IPS-15b (cell line): ENCODE data around the gene ZNF827.

Experiments
- H3K27me3 ChIP-seq: one replicate; pipeline ENCODE4 v1.6.1; 2013; ENCODE audit warnings: low read length; ENCODE audit not compliant: control insufficient read depth, insufficient read depth
- H3K36me3 ChIP-seq: one replicate; pipeline ENCODE4 v1.6.1; 2013; ENCODE audit warnings: low read length; ENCODE audit not compliant: control insufficient read depth, insufficient read depth
- H3K4me1 ChIP-seq: one replicate; pipeline ENCODE4 v1.6.1; 2013; ENCODE audit warnings: mild to moderate bottlenecking, low read length; ENCODE audit not compliant: control insufficient read depth, insufficient read depth
- H3K4me3 ChIP-seq: one replicate; pipeline ENCODE4 v1.5.1; 2013; ENCODE audit warnings: low read depth, low read length
- H3K9ac ChIP-seq: one replicate; pipeline ENCODE4 v1.6.1; 2013; ENCODE audit warnings: low read depth, mild to moderate bottlenecking, low read length
- H3K9me3 ChIP-seq: one replicate; pipeline ENCODE4 v1.6.1; 2013; ENCODE audit warnings: mild to moderate bottlenecking, low read length; ENCODE audit not compliant: control insufficient read depth, insufficient read depth

Gene ZNF827

GRCh38 chr4:145830699-145831098 is 107.9 kb downstream of the ZNF827 start:
- no peaks in the 10 kb centered on the region for H3K9me3 ChIP-seq
- no peaks in the 10 kb centered on the region for H3K27me3 ChIP-seq
- peaks cover 4% of the 10 kb centered on the region for H3K36me3 ChIP-seq
- H3K9ac ChIP-seq = no peak overlapping the region
- no peak overlapping the region for H3K4me3 ChIP-seq
- peaks cover 11% of the 10 kb centered on the region for H3K4me1 ChIP-seq

GRCh38 chr4:145829629-145830395 is 108.8 kb downstream of the ZNF827 start:
- Histone ChIP-seq H3K4me1 (peaks cover 11% of the 10 kb centered on the region), H3K9me3 (no peaks in the 10 kb centered on the region), H3K36me3 (peaks cover 9% of the 10 kb centered on the region), H3K4me3 (no peak overlapping the region), H3K9ac (no peak overlapping the region), H3K27me3 (no peaks in the 10 kb centered on the region)

DNA sequence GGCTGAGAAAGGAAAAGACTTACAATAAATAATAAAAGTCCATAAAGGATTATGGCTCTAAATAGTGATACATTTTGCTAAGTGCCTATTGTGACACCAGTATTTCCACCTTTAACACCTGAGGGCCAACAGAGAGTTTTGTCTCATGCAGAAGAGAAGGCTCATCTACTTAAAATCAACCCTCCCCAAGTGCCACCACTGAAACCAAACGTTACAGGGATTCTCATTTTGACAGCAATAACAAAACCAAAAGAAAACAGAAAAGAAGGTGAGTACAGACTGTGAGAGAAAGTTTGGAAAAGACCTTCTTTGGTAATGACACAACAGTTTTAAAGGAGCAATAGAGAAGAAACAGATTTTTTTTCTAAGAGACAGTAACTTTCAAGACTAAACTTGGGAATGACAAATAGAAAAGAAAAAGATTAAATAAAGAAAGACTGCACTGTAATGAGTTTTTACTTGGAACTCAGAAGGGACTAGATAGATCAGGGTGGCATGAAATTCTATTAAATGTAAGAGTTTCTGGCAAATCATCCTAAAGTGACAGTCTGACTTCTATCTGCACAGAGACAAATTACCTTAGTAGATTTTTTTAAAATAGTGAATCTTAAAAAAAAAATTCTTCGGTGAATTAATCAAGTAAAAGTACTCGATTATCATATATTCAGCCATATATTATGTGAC is 109.7 kb downstream of the ZNF827 start:
- H3K9ac ChIP-seq = no peak overlapping the region
- peaks cover 9% of the 10 kb centered on the region for H3K36me3 ChIP-seq
- H3K27me3 ChIP-seq = no peaks in the 10 kb centered on the region
- peaks cover 13% of the 10 kb centered on the region for H3K4me1 ChIP-seq
- no peak overlapping the region for H3K4me3 ChIP-seq
- no peaks in the 10 kb centered on the region for H3K9me3 ChIP-seq

GRCh38 chr4:145827885-145828284 is 110.7 kb downstream of the ZNF827 start:
- peaks cover 9% of the 10 kb centered on the region for H3K36me3 ChIP-seq

DNA sequence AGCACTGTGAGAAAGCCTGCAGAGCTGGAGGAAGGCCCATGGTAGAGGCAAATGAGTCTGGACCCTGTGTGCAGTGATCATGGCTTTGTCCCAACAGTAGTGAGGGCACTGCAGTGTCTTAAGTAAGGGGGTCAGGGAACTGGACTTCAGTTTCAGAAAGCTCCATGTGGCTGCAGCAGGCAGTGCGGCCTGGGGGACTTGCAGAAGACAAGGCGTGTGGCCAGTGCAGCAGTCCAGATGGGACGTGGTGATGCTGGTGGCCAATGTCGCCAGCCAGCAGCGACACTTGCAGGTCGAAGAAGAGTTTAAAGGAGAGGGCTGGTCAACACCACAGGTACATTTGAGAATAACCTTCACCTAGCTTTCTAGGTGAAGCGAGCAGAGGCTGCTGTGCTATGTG is 113.4 kb downstream of the ZNF827 start:
- H3K4me1 ChIP-seq = peaks cover 23% of the 10 kb centered on the region
- H3K4me3 ChIP-seq = no peak overlapping the region
- H3K36me3 ChIP-seq = peaks cover 9% of the 10 kb centered on the region
- no peaks in the 10 kb centered on the region for H3K9me3 ChIP-seq
- no peaks in the 10 kb centered on the region for H3K27me3 ChIP-seq
- H3K9ac ChIP-seq = no peak overlapping the region

More at GRCh38 chr4:145827885-145828284, 110.7 kb downstream of the ZNF827 start:
- H3K4me1 ChIP-seq = peaks cover 13% of the 10 kb centered on the region
- H3K4me3 ChIP-seq = no peak overlapping the region
- no peak overlapping the region for H3K9ac ChIP-seq
- no peaks in the 10 kb centered on the region for H3K9me3 ChIP-seq
- H3K27me3 ChIP-seq = no peaks in the 10 kb centered on the region

DNA sequence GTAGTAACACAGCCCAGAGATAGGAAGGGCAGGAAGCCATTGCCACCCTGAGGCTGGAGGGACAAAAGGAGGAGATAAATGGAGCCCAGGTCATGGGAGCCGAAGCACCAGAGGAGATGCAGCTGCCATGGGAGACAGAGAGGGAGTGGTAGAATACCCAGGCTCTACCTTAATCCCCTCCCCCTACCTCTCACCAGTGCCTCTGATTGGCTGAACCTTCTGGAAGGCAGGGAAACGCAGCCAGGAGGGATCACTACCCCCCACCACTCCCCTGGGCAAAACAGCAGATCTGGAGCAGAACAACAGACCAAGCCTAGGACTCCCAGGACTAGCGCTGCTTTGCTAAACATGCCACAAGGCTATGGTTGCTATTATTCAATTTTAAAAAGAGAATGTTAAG is 114.2 kb downstream of the ZNF827 start:
- Histone ChIP-seq H3K27me3 (no peaks in the 10 kb centered on the region), H3K36me3 (peaks cover 9% of the 10 kb centered on the region), H3K9ac (no peak overlapping the region), H3K4me3 (no peak overlapping the region), H3K9me3 (no peaks in the 10 kb centered on the region), H3K4me1 (peaks cover 17% of the 10 kb centered on the region)

DNA sequence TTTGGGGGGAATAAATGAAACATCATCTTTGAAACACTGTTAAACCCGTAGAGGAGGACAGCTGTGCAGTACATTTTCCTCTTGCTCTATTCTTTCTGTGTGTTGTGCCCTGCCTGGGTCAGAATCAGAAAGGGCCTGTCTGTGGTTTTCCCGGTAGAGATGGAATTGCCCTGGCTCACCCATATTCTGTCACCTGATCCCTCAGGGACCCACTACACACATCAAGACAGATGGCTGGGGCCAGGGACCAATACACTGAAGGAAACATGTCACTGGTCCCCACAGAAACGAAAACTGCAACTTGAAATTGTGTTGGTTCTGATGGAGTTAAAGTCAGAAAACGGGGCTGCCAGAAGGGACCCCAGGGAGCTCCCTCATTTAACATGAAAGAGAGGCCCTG is 114.9 kb downstream of the ZNF827 start:
- H3K36me3 ChIP-seq = peaks cover 9% of the 10 kb centered on the region
- no peaks in the 10 kb centered on the region for H3K9me3 ChIP-seq
- H3K9ac ChIP-seq = no peak overlapping the region
- H3K4me1 ChIP-seq = peaks cover 17% of the 10 kb centered on the region
- no peak overlapping the region for H3K4me3 ChIP-seq
- no peaks in the 10 kb centered on the region for H3K27me3 ChIP-seq

DNA sequence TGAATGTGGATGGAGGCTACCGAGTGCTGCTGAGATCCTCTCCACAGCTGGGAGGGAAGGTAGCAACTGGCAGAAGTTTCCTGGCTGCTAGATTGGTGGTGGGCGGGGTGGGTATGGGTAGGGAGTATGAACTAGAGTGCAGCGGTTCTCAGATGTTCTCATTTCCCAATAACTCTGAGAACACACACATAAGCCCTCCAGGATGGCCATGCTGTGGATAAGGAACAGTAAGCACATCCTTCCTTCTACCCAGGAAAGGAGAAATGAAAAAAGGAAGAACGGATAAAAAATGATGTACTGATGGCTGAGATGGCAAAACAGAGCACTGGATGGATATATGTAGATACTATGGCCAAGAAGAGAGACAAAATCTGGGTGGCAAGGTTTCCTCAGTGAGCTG is 116.0 kb downstream of the ZNF827 start:
- Histone ChIP-seq H3K9ac (no peak overlapping the region), H3K9me3 (no peaks in the 10 kb centered on the region), H3K36me3 (peaks cover 5% of the 10 kb centered on the region), H3K27me3 (no peaks in the 10 kb centered on the region), H3K4me3 (no peak overlapping the region), H3K4me1 (peaks cover 17% of the 10 kb centered on the region)

GRCh38 chr4:145822181-145822580 is 116.4 kb downstream of the ZNF827 start:
- H3K4me1 ChIP-seq = peaks cover 17% of the 10 kb centered on the region
- H3K4me3 ChIP-seq = no peak overlapping the region
- H3K9ac ChIP-seq = no peak overlapping the region
- peaks cover 5% of the 10 kb centered on the region for H3K36me3 ChIP-seq
- H3K9me3 ChIP-seq = no peaks in the 10 kb centered on the region
- H3K27me3 ChIP-seq = no peaks in the 10 kb centered on the region

GRCh38 chr4:145821766-145822165 is 116.9 kb downstream of the ZNF827 start:
- Histone ChIP-seq H3K9ac (no peak overlapping the region), H3K36me3 (peaks cover 5% of the 10 kb centered on the region), H3K4me3 (no peak overlapping the region), H3K4me1 (peaks cover 17% of the 10 kb centered on the region), H3K9me3 (no peaks in the 10 kb centered on the region), H3K27me3 (no peaks in the 10 kb centered on the region)

- H3K9ac ChIP-seq = no peak overlapping the region
- no peaks in the 10 kb centered on the region for H3K9me3 ChIP-seq
- H3K36me3 ChIP-seq = peaks cover 5% of the 10 kb centered on the region
- no peaks in the 10 kb centered on the region for H3K27me3 ChIP-seq
- H3K4me3 ChIP-seq = no peak overlapping the region
- peaks cover 17% of the 10 kb centered on the region for H3K4me1 ChIP-seq
Observed at GRCh38 chr4:145820407-145820806, 118.2 kb downstream of the ZNF827 start.

- peaks cover 17% of the 10 kb centered on the region for H3K4me1 ChIP-seq
- H3K9me3 ChIP-seq = no peaks in the 10 kb centered on the region
- H3K36me3 ChIP-seq = peaks cover 3% of the 10 kb centered on the region
- no peak overlapping the region for H3K9ac ChIP-seq
- H3K4me3 ChIP-seq = no peak overlapping the region
- no peaks in the 10 kb centered on the region for H3K27me3 ChIP-seq
Observed at GRCh38 chr4:145819853-145820181, 118.8 kb downstream of the ZNF827 start.
